Measurements from ENCODE around the gene SDCBP2. TPM values are rescaled to one million over a fixed set of nuclear protein-coding genes. Genes with fewer than 3 reads are reported as not detected.
A peak's percentile ranks its signal among the peaks of the same experiment; 100 is the strongest.

Gene SDCBP2
- total RNA-seq, 2 donors from 2014 or later = 1.5 to 5.1 TPM

GRCh38 chr20:1325173-1326030 is 3.5 kb downstream of the SDCBP2 start:
- Mint-ChIP-seq H3K27ac (no peak overlapping the region), H3K4me3 (no peak overlapping the region), H3K9me3 (no peaks in the 10 kb centered on the region), H3K36me3 (ENCODE audit: low read depth) (no peaks in the 10 kb centered on the region), H3K4me1 (peaks cover 7% of the 10 kb centered on the region), H3K27me3 (ENCODE audit: insufficient read depth) (peaks cover 4% of the 10 kb centered on the region)
- DNase-seq = peak; percentile 97
- H3K4me3 ChIP-seq (ENCODE audit: low read length) = peak overlapping the region; percentile 89
- H3K9ac ChIP-seq (ENCODE audit: extremely low read depth, low read length, poor library complexity, severe bottlenecking) = peak overlapping the region; percentile 98
- H3K9me3 ChIP-seq (ENCODE audit: control insufficient read depth, low read length) = no peaks in the 10 kb centered on the region
- peaks cover 5% of the 10 kb centered on the region for H3K4me1 ChIP-seq (ENCODE audit: control insufficient read depth, insufficient read depth, low read length)
- peaks cover 2% of the 10 kb centered on the region for H3K36me3 ChIP-seq (ENCODE audit: control insufficient read depth, insufficient read depth, low read length)
- peak overlapping the region; percentile 97 for H3K27ac ChIP-seq (ENCODE audit: low read depth, low read length)
- TF ChIP-seq CTCF (conservative IDR thresholded peaks at IDR 0.05) = peak; percentile 17
- WGBS, 2 experiments (ENCODE audit: insufficient coverage in 1 of 2, insufficient read length in 1 of 2) = 0% methylated on average over 34 to 56 of the region's 56 CpGs
- H3K27me3 ChIP-seq (ENCODE audit: control insufficient read depth, insufficient read depth, low read length, poor library complexity, severe bottlenecking) = no peaks in the 10 kb centered on the region

GRCh38 chr20:1324598-1325172 is 4.3 kb downstream of the SDCBP2 start:
- H3K27me3 ChIP-seq (ENCODE audit: control insufficient read depth, insufficient read depth, low read length, poor library complexity, severe bottlenecking) = no peaks in the 10 kb centered on the region
- peaks cover 5% of the 10 kb centered on the region for H3K4me1 ChIP-seq (ENCODE audit: control insufficient read depth, insufficient read depth, low read length)
- no peaks in the 10 kb centered on the region for H3K36me3 Mint-ChIP-seq (ENCODE audit: low read depth)
- H3K36me3 ChIP-seq (ENCODE audit: control insufficient read depth, insufficient read depth, low read length) = no peaks in the 10 kb centered on the region
- H3K27ac Mint-ChIP-seq = no peak overlapping the region
- no peak overlapping the region for H3K27ac ChIP-seq (ENCODE audit: low read depth, low read length)
- TF ChIP-seq CTCF (conservative IDR thresholded peaks at IDR 0.05) = no peak
- H3K4me3 ChIP-seq (ENCODE audit: low read length) = peak overlapping the region; percentile 89
- H3K9me3 Mint-ChIP-seq = no peaks in the 10 kb centered on the region
- 53% methylated on average over 15 of the region's 15 CpGs; no CpG with 5 or more reads in 1 of the 2 experiments for WGBS, 2 experiments (ENCODE audit: insufficient coverage in 1 of 2, insufficient read length in 1 of 2)
- peak overlapping the region; percentile 98 for H3K9ac ChIP-seq (ENCODE audit: extremely low read depth, low read length, poor library complexity, severe bottlenecking)
- no peak overlapping the region for H3K4me3 Mint-ChIP-seq
- peak; percentile 27 for DNase-seq
- no peaks in the 10 kb centered on the region for H3K9me3 ChIP-seq (ENCODE audit: control insufficient read depth, low read length)
- peaks cover 7% of the 10 kb centered on the region for H3K4me1 Mint-ChIP-seq
- peaks cover 4% of the 10 kb centered on the region for H3K27me3 Mint-ChIP-seq (ENCODE audit: insufficient read depth)

- Histone ChIP-seq H3K9me3 (ENCODE audit: control insufficient read depth, low read length) (no peaks in the 10 kb centered on the region), H3K27me3 (ENCODE audit: control insufficient read depth, insufficient read depth, low read length, poor library complexity, severe bottlenecking) (no peaks in the 10 kb centered on the region), H3K4me3 (ENCODE audit: low read length) (no peak overlapping the region), H3K9ac (ENCODE audit: extremely low read depth, low read length, poor library complexity, severe bottlenecking) (no peak overlapping the region), H3K27ac (ENCODE audit: low read depth, low read length) (no peak overlapping the region), H3K36me3 (ENCODE audit: control insufficient read depth, insufficient read depth, low read length) (no peaks in the 10 kb centered on the region), H3K4me1 (ENCODE audit: control insufficient read depth, insufficient read depth, low read length) (peaks cover 5% of the 10 kb centered on the region)
- H3K36me3 Mint-ChIP-seq (ENCODE audit: low read depth) = no peaks in the 10 kb centered on the region
- peaks cover 4% of the 10 kb centered on the region for H3K27me3 Mint-ChIP-seq (ENCODE audit: insufficient read depth)
- no peak overlapping the region for H3K27ac Mint-ChIP-seq
- H3K9me3 Mint-ChIP-seq = no peaks in the 10 kb centered on the region
- no peak overlapping the region for H3K4me3 Mint-ChIP-seq
- H3K4me1 Mint-ChIP-seq = peaks cover 7% of the 10 kb centered on the region
- TF ChIP-seq CTCF (conservative IDR thresholded peaks at IDR 0.05) = no peak
- WGBS, 2 experiments (ENCODE audit: insufficient coverage in 1 of 2, insufficient read length in 1 of 2) = 90% methylated on average over 9 to 12 of the region's 12 CpGs
- peak; percentile 27 for DNase-seq
These were observed 4.9 kb downstream of the SDCBP2 start for GRCh38 chr20:1323830-1324597.
